ENCODE measurements around the gene CALM1.
"Not testable (repeated sequence)": the region's sequence is repeated elsewhere in the genome, so short reads cannot be mapped to it uniquely, and the experiment has no call there.

The CALM1 gene

GRCh38 chr14:90383731-90384542 lies 12.9 kb upstream of the CALM1 start:
- DNase-seq: peak; percentile 37

GRCh38 chr14:90384543-90384911 lies 12.3 kb upstream of the CALM1 start:
- DNase-seq: no peak

- DNase-seq: no peak
Measured at GRCh38 chr14:90386321-90386720, 10.5 kb upstream of the CALM1 start.

GRCh38 chr14:90387206-90387760 lies 9.5 kb upstream of the CALM1 start:
- no peak for DNase-seq

GRCh38 chr14:90388437-90388836 lies 8.4 kb upstream of the CALM1 start:
- DNase-seq: no peak

- DNase-seq: no peak
Measured at GRCh38 chr14:90388982-90389381, 7.8 kb upstream of the CALM1 start.

GRCh38 chr14:90393966-90394365 lies 2.9 kb upstream of the CALM1 start:
- DNase-seq: no peak

GRCh38 chr14:90394782-90395181 lies 2.0 kb upstream of the CALM1 start:
- not testable (repeated sequence) for DNase-seq

- peak; percentile 51 for DNase-seq
Measured at GRCh38 chr14:90397425-90398314, 841 bp downstream of the CALM1 start.

- peak; percentile 48 for DNase-seq
Measured at GRCh38 chr14:90398315-90398839, 1.5 kb downstream of the CALM1 start.

- no peak for DNase-seq
Measured at GRCh38 chr14:90398841-90399540, 2.2 kb downstream of the CALM1 start.

- DNase-seq: peak; percentile 77
Measured at GRCh38 chr14:90399541-90400444, 3.0 kb downstream of the CALM1 start.

GRCh38 chr14:90400904-90401561 lies 4.2 kb downstream of the CALM1 start:
- no peak for DNase-seq

- DNase-seq: no peak
Measured at GRCh38 chr14:90402016-90402415, 5.2 kb downstream of the CALM1 start.

GRCh38 chr14:90403065-90403464 lies 6.2 kb downstream of the CALM1 start:
- no peak for DNase-seq

- DNase-seq: no peak
Measured at GRCh38 chr14:90405101-90405500, 8.3 kb downstream of the CALM1 start.

- DNase-seq: no peak
Measured at GRCh38 chr14:90405755-90406154, 8.9 kb downstream of the CALM1 start.

GRCh38 chr14:90406384-90406798 lies 9.6 kb downstream of the CALM1 start:
- DNase-seq: no peak

- DNase-seq: no peak
Measured at GRCh38 chr14:90407230-90407629, 10.4 kb downstream of the CALM1 start.

GRCh38 chr14:90408713-90409112 lies 11.9 kb downstream of the CALM1 start:
- DNase-seq: no peak

- DNase-seq: no peak
Measured at GRCh38 chr14:90409209-90409730, 12.4 kb downstream of the CALM1 start.

Measured in stimulated activated CD4-positive, alpha-beta T cell treated with anti-CD3 and anti-CD28 coated beads, Interleukin-12 subunit alpha, Interleukin-12 subunit beta, amount 100 ng/mL, for 4 hours (primary cell).